ENCODE measurements around the gene USP14.

USP14 gene

GRCh38 chr18:227902-228301, 69.5 kb downstream of the USP14 start:
- no peak for DNase-seq (ENCODE audit: low read depth in 2 of 2)

GRCh38 chr18:228586-228985, 70.2 kb downstream of the USP14 start:
- no peak for DNase-seq (ENCODE audit: low read depth in 2 of 2)

- no peak for DNase-seq (ENCODE audit: low read depth in 2 of 2)
Observed at GRCh38 chr18:231563-231962, 73.2 kb downstream of the USP14 start.

GRCh38 chr18:240175-240574, 81.8 kb downstream of the USP14 start:
- DNase-seq (ENCODE audit: low read depth in 2 of 2), result no peak

- no peak for DNase-seq (ENCODE audit: low read depth in 2 of 2)
Observed at GRCh38 chr18:245282-245847, 87.0 kb downstream of the USP14 start.

GRCh38 chr18:248053-248452, 89.7 kb downstream of the USP14 start:
- no peak for DNase-seq (ENCODE audit: low read depth in 2 of 2)

GRCh38 chr18:250685-251084, 92.3 kb downstream of the USP14 start:
- DNase-seq (ENCODE audit: low read depth in 2 of 2), result no peak

GRCh38 chr18:251572-251971, 93.2 kb downstream of the USP14 start:
- no peak for DNase-seq (ENCODE audit: low read depth in 2 of 2)

GRCh38 chr18:253121-253520, 94.8 kb downstream of the USP14 start:
- no peak for DNase-seq (ENCODE audit: low read depth in 2 of 2)

- DNase-seq (ENCODE audit: low read depth in 2 of 2), result no peak
Observed at GRCh38 chr18:255171-255570, 96.8 kb downstream of the USP14 start.

- no peak for DNase-seq (ENCODE audit: low read depth in 2 of 2)
Observed at GRCh38 chr18:260547-260946, 102.2 kb downstream of the USP14 start.

- DNase-seq (ENCODE audit: low read depth in 2 of 2), result no peak
Observed at GRCh38 chr18:261398-262073, 103.2 kb downstream of the USP14 start.
